Pancreas (tissue), 10 donors: ENCODE measurements around the gene SLC5A11. TPM values are rescaled to one million over a fixed set of nuclear protein-coding genes. Genes with fewer than 3 reads are reported as not detected.

Experiments used
- ATAC-seq, 4 donors: fragments of 200-7000 bp; cut with Tn5 transposase; one replicate each; pipeline versions ENCODE4 v1.8.0 to v1.9.1; 2020; ENCODE audit warnings: mild to moderate bottlenecking in 4 of 4, moderate library complexity in 4 of 4
- DNase-seq, 6 donors: peaks; one replicate each; pipeline ENCODE4 v3.0.0-alpha.2; 2020
- FAIRE-seq: peaks from 2 replicates; lab custom pipeline; 2012; peaks lifted over from hg19 to GRCh38; lab: Jason Lieb, UNC
- H3K27ac ChIP-seq, 4 donors: fragments of 200-600 bp; sonication (generic); 1 replicate in 3 of 4; 2 replicates in 1 of 4; pipeline versions ENCODE4 v1.5.0 to v1.8.0; 2020
- H3K27me3 ChIP-seq, 4 donors: fragments of 200-600 bp; one replicate each; pipeline ENCODE4 v1.8.0; 2021
- H3K36me3 ChIP-seq, 3 donors: fragments of 200-600 bp; sonication (generic) in 1 of 3; one replicate each; pipeline versions ENCODE4 v1.5.0 to v1.8.0; 2020 to 2021
- H3K4me1 ChIP-seq, 3 donors: fragments of 200-600 bp; one replicate each; pipeline ENCODE4 v1.8.0; 2021
- H3K4me3 ChIP-seq, 4 donors: fragments of 200-600 bp; sonication (generic) in 2 of 4; one replicate each; pipeline versions ENCODE4 v1.5.0 to v1.8.0; 2020 to 2021
- H3K9me3 ChIP-seq, 4 donors: fragments of 200-600 bp; one replicate each; pipeline ENCODE4 v1.8.0; 2021
- WGBS, 2 donors: extraction: QIAGEN DNeasy Blood & Tissue Kit; methylation state at CpG; one replicate each; pipeline ENCODE4 v1.1.7; 2013; 5-methylcytosine and 5-hydroxymethylcytosine counted together
- intact Hi-C, 3 donors: fragments of 100-400 bp; cut with DNase I; formaldehyde crosslinking; loops; one replicate each; pipeline versions ENCODE4 v1.11.1 to v1.14.2; 2022
- polyA plus RNA-seq, 2 donors: library from polyadenylated mRNA; stranded (reverse); fragments of 200-250 nt; gene quantifications; one replicate each; pipeline ENCODE4 v1.2.3, GENCODE V29; 2013
- total RNA-seq, 6 donors: library from RNA; stranded (reverse); fragmentation: NEBNext Ultra II Directional in 4 of 6; extraction: Animal tissue kit (Norgen Biotek cat#: 25700) in 4 of 6; gene quantifications; one replicate each; pipeline versions ENCODE4 v1.2.1 to v1.2.4, GENCODE V29; 2021 to 2023
- TF ChIP-seq, protein P1 (sequence below), 4 donors: fragments of 200-600 bp; sonication (generic) in 3 of 4; IDR thresholded peaks; one replicate each; pipeline versions ENCODE4 v1.5.0 to v1.8.0; 2021; ENCODE audit warnings: antibody characterized with exemption in 4 of 4
- donor health status: healthy with polysubstance abuse.
- donor health status: DM: no; HTN: no; CAD: no; lungs with moderate emphysema.
- donor health status: DM: no; HTN: no; CAD: no.
- donor health status: control.
- donor health status: control.
- donor health status: Bipolar disorder and iron deficiency.
- donor health status: DM: yes; HTN: yes; CAD: no.
- donor health status: DM: no; HTN: no; CAD: no.
- donor health status: DM: no; HTN: no; CAD: no.
- donor health status: DM: yes; HTN: yes; CAD: no.

Gene SLC5A11
- total and polyA plus RNA-seq, 8 donors: 0.08 to 1.0 (median 0.25) TPM; not detected in 2

DNA sequence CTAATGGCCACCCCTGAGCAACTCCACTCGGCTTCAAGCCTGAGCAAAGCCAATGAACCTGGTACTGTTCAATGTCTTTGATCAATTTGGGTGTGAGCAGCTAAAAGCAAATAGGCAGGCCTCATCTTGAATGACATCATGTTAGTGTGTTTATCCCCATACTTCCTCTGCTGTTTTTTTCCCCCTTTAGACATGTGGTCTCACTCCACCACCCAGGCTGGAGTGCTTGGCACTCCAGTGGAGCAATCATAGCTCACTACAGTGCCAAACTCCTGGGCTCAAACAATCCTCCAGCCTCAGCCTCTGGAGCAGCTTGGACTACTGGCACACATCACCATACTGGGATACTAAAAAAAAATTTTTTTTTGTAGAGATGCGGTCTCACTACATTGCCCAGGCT is 94.0 kb downstream of the SLC5A11 start:
- peaks cover 0 to 39% (median 15%) of the 10 kb centered on the region in 3 donors for H3K36me3 ChIP-seq
- ATAC-seq (no peak), DNase-seq (no peak), FAIRE-seq (no peak)
- H3K27ac ChIP-seq: no peak overlapping the region
- H3K9me3 ChIP-seq: no peaks in the 10 kb centered on the region
- TF ChIP-seq, protein P1, sequence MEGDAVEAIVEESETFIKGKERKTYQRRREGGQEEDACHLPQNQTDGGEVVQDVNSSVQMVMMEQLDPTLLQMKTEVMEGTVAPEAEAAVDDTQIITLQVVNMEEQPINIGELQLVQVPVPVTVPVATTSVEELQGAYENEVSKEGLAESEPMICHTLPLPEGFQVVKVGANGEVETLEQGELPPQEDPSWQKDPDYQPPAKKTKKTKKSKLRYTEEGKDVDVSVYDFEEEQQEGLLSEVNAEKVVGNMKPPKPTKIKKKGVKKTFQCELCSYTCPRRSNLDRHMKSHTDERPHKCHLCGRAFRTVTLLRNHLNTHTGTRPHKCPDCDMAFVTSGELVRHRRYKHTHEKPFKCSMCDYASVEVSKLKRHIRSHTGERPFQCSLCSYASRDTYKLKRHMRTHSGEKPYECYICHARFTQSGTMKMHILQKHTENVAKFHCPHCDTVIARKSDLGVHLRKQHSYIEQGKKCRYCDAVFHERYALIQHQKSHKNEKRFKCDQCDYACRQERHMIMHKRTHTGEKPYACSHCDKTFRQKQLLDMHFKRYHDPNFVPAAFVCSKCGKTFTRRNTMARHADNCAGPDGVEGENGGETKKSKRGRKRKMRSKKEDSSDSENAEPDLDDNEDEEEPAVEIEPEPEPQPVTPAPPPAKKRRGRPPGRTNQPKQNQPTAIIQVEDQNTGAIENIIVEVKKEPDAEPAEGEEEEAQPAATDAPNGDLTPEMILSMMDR (IDR thresholded peaks at IDR 0.05): no peak
- WGBS, 2 donors: 94 to 96% methylated on average over 2 of the region's 2 CpGs
- H3K4me3 ChIP-seq: no peak overlapping the region
- no peaks in the 10 kb centered on the region for H3K27me3 ChIP-seq
- H3K4me1 ChIP-seq: no peaks in the 10 kb centered on the region
- intact Hi-C loops: no loop called here

DNA sequence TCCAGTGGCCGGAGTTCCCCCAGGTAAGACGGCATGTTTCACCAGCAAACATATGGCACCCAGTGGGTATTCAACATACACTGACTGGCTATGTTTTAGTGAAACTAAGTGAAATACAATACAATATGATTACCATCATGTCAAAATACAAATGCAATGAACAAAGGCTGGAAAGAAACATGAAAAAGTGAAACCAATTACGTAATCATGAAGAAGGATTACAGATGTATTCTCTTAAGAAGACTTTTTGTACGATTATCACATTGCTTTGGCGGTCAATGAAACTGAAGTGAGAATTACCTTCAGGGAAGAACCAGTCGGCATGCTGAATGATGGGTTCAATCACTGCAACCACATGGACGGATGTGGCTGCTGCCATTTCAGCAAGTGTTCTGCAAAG is 97.7 kb downstream of the SLC5A11 start:
- FAIRE-seq (no peak), ATAC-seq (no peak), DNase-seq (no peak)
- Histone ChIP-seq H3K27me3 (no peaks in the 10 kb centered on the region), H3K27ac (no peak overlapping the region), H3K4me3 (no peak overlapping the region), H3K36me3 (peaks cover 0 to 52% (median 14%) of the 10 kb centered on the region in 3 donors), H3K9me3 (no peaks in the 10 kb centered on the region), H3K4me1 (no peaks in the 10 kb centered on the region)
- TF ChIP-seq, protein P1 (IDR thresholded peaks at IDR 0.05): no peak
- intact Hi-C loops: no loop called here
- 95 to 96% methylated on average over 7 of the region's 7 CpGs for WGBS, 2 donors

DNA sequence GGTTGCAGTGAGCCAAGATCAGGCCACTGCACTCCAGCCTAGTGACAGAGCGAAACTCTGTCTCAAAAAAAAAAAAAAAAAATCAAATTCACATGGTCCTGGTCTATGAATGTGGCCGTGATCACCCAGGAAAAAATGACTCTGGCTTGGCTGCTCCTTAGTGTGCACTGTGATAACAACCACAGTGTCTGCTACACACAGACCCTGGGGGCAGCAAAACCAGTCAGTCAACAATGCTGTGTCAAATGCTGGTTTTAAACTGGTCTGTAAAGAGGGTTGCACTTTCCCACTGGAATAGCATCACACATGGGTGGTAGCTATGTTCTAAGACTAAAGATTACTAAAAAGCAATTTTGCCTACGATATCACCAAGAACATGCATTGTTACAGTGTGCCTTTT is 98.4 kb downstream of the SLC5A11 start:
- no peak for ATAC-seq
- Histone ChIP-seq H3K4me3 (no peak overlapping the region), H3K4me1 (no peaks in the 10 kb centered on the region), H3K27me3 (no peaks in the 10 kb centered on the region), H3K36me3 (peaks cover 0 to 58% (median 14%) of the 10 kb centered on the region in 3 donors), H3K27ac (no peak overlapping the region), H3K9me3 (no peaks in the 10 kb centered on the region)
- intact Hi-C loops: no loop called here
- WGBS, 2 donors: 94 to 95% methylated on average over 3 of the region's 3 CpGs
- no peak for DNase-seq
- TF ChIP-seq, protein P1 (IDR thresholded peaks at IDR 0.05): no peak
- no peak for FAIRE-seq

DNA sequence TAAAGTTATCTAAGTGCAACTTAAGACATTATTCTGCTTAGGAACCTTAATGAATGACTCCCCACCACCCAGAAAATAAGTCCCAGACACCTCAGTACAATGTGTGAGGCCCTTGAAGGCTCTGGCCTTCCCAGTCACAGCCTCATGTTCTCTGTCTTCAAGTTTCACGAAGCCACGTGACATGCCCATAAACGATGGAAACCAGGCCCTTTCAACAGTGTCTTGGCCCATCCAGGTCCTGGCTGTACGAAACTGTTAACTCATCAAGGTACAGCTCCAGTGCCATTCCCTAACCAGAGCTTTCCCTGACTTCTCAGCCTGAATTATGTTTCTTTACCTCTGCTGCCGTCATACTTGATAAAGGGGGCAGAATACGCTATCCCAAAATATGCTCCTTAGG is 100.4 kb downstream of the SLC5A11 start:
- ATAC-seq (no peak), FAIRE-seq (no peak), DNase-seq (no peak)
- Histone ChIP-seq H3K27me3 (no peaks in the 10 kb centered on the region), H3K36me3 (peaks cover 0 to 48% (median 6%) of the 10 kb centered on the region in 3 donors), H3K9me3 (no peaks in the 10 kb centered on the region), H3K4me3 (no peak overlapping the region), H3K4me1 (no peaks in the 10 kb centered on the region), H3K27ac (no peak overlapping the region)
- 87 to 89% methylated on average over 6 of the region's 6 CpGs for WGBS, 2 donors
- TF ChIP-seq, protein P1 (IDR thresholded peaks at IDR 0.05): no peak
- intact Hi-C loops: no loop called here

DNA sequence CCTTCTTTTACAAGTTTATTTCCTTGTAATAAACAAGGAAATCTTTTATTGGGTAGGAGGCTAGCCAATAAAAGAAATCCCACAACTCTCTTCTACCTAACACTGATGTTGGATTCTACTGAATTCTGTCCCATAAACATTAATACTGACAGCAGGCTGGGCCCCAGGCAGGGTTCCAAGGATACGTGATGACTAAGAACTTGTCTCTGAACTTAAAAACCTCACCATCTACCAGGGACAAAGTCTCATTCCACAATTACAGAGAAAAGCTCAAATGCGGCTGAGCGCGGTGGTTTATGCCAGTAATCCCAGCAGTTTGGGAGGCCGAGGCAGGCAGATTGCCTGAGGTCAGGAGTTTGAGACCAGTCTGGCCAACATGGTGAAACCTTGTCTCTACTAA is 104.5 kb downstream of the SLC5A11 start:
- intact Hi-C loops: no loop called here
- Histone ChIP-seq H3K4me1 (no peaks in the 10 kb centered on the region), H3K4me3 (no peak overlapping the region), H3K27me3 (no peaks in the 10 kb centered on the region), H3K27ac (no peak overlapping the region), H3K9me3 (no peaks in the 10 kb centered on the region), H3K36me3 (peaks cover 0 to 66% (median 18%) of the 10 kb centered on the region in 3 donors)
- ATAC-seq (no peak), FAIRE-seq (no peak), DNase-seq (no peak)
- TF ChIP-seq, protein P1 (IDR thresholded peaks at IDR 0.05): no peak
- 93 to 95% methylated on average over 5 of the region's 5 CpGs for whole genome bisulfite sequencing, 2 donors
